Breast epithelium (tissue), 4 donors: ENCODE data around the gene ATP1B1. TPM values are rescaled to one million over a fixed set of nuclear protein-coding genes. Genes with fewer than 3 reads are reported as not detected.

Experiments used
- DNase-seq, 2 donors: peaks; one replicate each; pipeline ENCODE4 v3.0.0-alpha.2; 2019; ENCODE audit warnings: low spot score in 2 of 2
- H3K27ac ChIP-seq, 2 donors: fragments of 200-600 bp; sonication (generic) in 1 of 2; one replicate each; pipeline ENCODE4 v1.5.1; 2016 to 2019; ENCODE audit warnings: mild to moderate bottlenecking in 1 of 2
- H3K27me3 ChIP-seq, 2 donors: fragments of 200-600 bp; sonication (generic) in 1 of 2; one replicate each; pipeline versions ENCODE4 v1.5.1 to v1.6.0; 2017 to 2019; ENCODE audit warnings: control low read depth in 1 of 2, mild to moderate bottlenecking in 1 of 2
- H3K36me3 ChIP-seq: fragments of 200-600 bp; one replicate; pipeline ENCODE4 v1.5.1; 2019
- H3K4me1 ChIP-seq, 2 donors: fragments of 200-600 bp; sonication (generic); one replicate each; pipeline ENCODE4 v1.5.1; 2016 to 2019; ENCODE audit warnings: control low read depth in 1 of 2
- H3K4me3 ChIP-seq, 3 donors: fragments of 200-600 bp; sonication (generic); 1 replicate in 2 of 3; 2 replicates in 1 of 3; pipeline ENCODE4 v1.5.1; 2016 to 2019; ENCODE audit warnings: mild to moderate bottlenecking in 3 of 3, moderate library complexity in 2 of 3
- H3K9me3 ChIP-seq, 2 donors: fragments of 200-600 bp; sonication (generic) in 1 of 2; one replicate each; pipeline ENCODE4 v1.5.1; 2016 to 2019; ENCODE audit warnings: control low read depth in 1 of 2
- POLR2A ChIP-seq: fragments of 450-650 bp; IDR thresholded peaks from one replicate; pipeline ENCODE4 v1.6.1; 2016; ENCODE audit warnings: antibody characterized with exemption, mild to moderate bottlenecking, moderate library complexity
- POLR2AphosphoS5 ChIP-seq, 3 donors: sonication (generic); formaldehyde crosslinking; IDR thresholded peaks; one replicate each; pipeline ENCODE4 v1.6.1; 2017; ENCODE audit warnings: antibody characterized with exemption in 3 of 3
- intact Hi-C: fragments of 100-400 bp; cut with DNase I; formaldehyde crosslinking; loops from one replicate; pipeline ENCODE4 v1.15.1; 2023; ENCODE audit warnings: low total_unique reads
- total RNA-seq, 3 donors: library from RNA; depleted of rRNA; stranded (reverse); fragments of >200 nt; gene quantifications; one replicate each; pipeline ENCODE4 v1.1.0, GENCODE V29; 2016
- TF ChIP-seq, protein P1 (sequence below), 3 donors: fragments of 450-650 bp; IDR thresholded peaks; one replicate each; pipeline ENCODE4 v1.5.1; 2016 to 2017; ENCODE audit warnings: antibody characterized with exemption in 3 of 3, mild to moderate bottlenecking in 3 of 3, moderate library complexity in 3 of 3

The ATP1B1 gene
- total RNA-seq, 3 donors from 2014 or later = 21.8 to 173 (median 46.9) TPM

DNA sequence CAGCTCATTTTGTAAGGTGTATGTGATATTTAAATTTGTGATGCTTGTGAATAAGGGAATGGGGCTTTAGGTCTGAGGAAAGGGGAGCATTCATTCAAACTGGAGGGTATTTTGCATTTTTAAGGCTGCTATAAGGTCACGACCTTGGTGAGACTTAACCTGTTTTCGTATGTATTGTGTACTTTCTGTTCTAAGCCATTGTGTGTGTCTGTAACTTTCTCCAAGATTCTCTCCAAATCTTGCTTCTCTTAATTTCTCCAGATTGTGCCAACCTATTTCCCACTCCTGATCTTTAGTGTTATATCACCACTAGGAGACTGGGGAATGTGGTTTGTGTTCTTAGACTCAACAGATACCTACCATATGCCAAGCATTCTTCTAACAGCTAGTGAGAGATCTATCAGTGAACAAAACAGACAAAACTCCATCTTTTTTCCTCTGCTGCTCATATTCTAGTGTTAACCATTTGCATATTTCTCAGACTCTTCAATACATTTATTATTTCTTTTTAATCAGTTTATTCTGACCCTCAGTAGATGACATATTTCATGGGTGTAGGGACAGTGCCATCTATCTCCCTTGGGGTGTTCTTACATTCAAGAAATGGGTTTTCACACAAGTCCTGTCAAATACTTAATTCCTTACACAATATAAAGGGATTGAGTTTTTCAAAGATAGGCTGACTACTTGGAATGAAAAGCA is 27.5 kb downstream of the ATP1B1 start:
- H3K27ac ChIP-seq = peak overlapping the region; percentile 10 to 13

DNA sequence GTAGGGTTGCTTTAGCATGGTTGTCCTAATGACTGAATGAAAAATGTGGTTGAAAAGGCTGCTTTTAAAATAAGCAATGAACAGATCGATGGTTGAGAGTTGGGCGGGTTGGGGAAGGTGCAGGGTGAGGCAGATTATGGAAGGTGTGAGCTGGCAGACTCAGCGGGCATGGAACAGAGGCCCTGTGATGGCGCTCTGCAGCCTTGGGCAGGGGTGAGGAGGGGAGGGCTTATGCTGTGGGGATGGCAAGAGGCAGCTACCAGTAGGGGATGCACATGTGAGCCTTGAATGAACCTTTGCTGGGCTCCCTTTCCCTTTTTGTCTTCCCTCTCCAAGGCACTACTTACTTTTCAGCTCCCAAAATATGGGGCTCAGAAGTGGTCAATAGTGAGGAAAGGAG is 30.9 kb downstream of the ATP1B1 start:
- intact Hi-C loops = no loop called here
- Histone ChIP-seq H3K27ac (no peak overlapping the region), H3K27me3 (no peaks in the 10 kb centered on the region), H3K4me1 (no peaks in the 10 kb centered on the region), H3K4me3 (no peak overlapping the region), H3K9me3 (no peaks in the 10 kb centered on the region), H3K36me3 (no peaks in the 10 kb centered on the region)
- no peak for TF ChIP-seq POLR2A
- TF ChIP-seq, protein P1, sequence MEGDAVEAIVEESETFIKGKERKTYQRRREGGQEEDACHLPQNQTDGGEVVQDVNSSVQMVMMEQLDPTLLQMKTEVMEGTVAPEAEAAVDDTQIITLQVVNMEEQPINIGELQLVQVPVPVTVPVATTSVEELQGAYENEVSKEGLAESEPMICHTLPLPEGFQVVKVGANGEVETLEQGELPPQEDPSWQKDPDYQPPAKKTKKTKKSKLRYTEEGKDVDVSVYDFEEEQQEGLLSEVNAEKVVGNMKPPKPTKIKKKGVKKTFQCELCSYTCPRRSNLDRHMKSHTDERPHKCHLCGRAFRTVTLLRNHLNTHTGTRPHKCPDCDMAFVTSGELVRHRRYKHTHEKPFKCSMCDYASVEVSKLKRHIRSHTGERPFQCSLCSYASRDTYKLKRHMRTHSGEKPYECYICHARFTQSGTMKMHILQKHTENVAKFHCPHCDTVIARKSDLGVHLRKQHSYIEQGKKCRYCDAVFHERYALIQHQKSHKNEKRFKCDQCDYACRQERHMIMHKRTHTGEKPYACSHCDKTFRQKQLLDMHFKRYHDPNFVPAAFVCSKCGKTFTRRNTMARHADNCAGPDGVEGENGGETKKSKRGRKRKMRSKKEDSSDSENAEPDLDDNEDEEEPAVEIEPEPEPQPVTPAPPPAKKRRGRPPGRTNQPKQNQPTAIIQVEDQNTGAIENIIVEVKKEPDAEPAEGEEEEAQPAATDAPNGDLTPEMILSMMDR (IDR thresholded peaks at IDR 0.05) = no peak
- TF ChIP-seq POLR2AphosphoS5 (IDR thresholded peaks at IDR 0.05) = no peak
- no peak for DNase-seq

More for the DNA sequence above, 27.5 kb downstream of the ATP1B1 start:
- Histone ChIP-seq H3K27me3 (no peaks in the 10 kb centered on the region), H3K4me1 (no peaks in the 10 kb centered on the region), H3K36me3 (no peaks in the 10 kb centered on the region), H3K9me3 (no peaks in the 10 kb centered on the region), H3K4me3 (no peak overlapping the region)
- TF ChIP-seq, protein P1 (IDR thresholded peaks at IDR 0.05) = peak in 1 of 3 donors; percentile 25
- TF ChIP-seq POLR2AphosphoS5 (IDR thresholded peaks at IDR 0.05) = no peak
- no peak for TF ChIP-seq POLR2A
- intact Hi-C loops = loop anchor here (5.0 kb wide), 1 partner anchor 622 kb away; no protein-coding TSS in a partner anchor
- DNase-seq = no peak

DNA sequence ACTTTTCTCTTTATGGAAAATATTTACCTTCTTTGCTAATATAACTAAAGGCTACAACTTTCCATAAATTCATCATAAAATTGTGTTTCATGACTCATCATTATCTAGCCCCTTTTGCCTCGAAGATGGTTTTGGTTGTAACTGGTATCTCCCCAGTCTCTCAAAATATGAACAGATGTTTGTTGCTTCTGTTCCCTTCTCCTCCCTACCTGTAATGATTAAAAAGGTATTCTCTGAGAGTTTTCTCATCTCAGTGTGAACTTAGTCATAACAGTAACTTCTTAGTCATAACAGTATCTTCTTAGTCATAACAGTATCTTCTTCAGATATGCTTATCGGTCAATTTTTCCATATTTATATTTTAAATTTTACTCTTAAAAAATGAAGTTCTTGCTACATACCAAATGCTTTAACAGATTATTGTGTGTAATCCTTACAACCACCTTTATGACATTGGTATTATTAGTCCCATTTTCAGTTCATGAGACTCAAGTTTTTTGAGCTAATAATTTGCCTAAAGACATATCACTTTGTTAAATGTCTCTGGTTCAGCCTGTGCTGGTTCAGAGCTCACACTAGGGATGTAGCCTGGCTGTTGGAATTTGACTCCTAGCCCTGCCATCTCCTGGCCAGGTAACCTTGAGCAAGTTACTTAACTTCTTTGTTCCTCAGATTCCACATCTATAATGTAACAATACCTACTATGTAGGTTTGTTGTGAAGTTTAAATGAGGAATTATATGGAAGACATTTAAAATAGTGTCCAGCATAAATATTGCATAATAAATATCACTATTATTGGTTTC is 32.6 kb downstream of the ATP1B1 start:
- Histone ChIP-seq H3K4me1 (no peaks in the 10 kb centered on the region), H3K27me3 (no peaks in the 10 kb centered on the region), H3K27ac (no peak overlapping the region), H3K9me3 (no peaks in the 10 kb centered on the region), H3K36me3 (no peaks in the 10 kb centered on the region), H3K4me3 (no peak overlapping the region)
- intact Hi-C loops = no loop called here
- DNase-seq = no peak
- TF ChIP-seq POLR2AphosphoS5 (IDR thresholded peaks at IDR 0.05) (no peak), POLR2A (no peak)
- TF ChIP-seq, protein P1 (IDR thresholded peaks at IDR 0.05) = no peak

DNA sequence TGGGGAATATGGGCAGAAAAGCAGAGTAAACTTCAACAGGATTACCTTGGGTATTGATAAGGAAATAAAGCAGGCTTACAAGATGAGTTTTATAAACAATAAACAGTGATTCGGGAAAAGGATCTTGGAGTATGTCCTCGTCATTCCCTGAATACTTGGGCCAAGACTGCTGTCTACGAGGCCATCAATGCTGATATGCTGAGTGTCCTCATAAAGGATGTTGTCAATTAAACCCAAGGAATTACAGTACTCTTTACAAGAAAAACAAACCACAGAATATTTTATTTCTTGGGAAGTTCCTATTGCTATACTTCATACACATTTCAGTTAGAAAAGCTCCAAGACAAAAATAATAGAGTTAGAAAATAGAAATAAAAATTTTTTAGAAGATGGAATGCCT is 34.9 kb downstream of the ATP1B1 start:
- Histone ChIP-seq H3K9me3 (no peaks in the 10 kb centered on the region), H3K4me1 (no peaks in the 10 kb centered on the region), H3K27me3 (no peaks in the 10 kb centered on the region), H3K27ac (no peak overlapping the region), H3K36me3 (no peaks in the 10 kb centered on the region), H3K4me3 (no peak overlapping the region)
- no peak for TF ChIP-seq POLR2A
- TF ChIP-seq, protein P1 (IDR thresholded peaks at IDR 0.05) = no peak
- no peak for TF ChIP-seq POLR2AphosphoS5 (IDR thresholded peaks at IDR 0.05)
- DNase-seq = no peak
- intact Hi-C loops = no loop called here

DNA sequence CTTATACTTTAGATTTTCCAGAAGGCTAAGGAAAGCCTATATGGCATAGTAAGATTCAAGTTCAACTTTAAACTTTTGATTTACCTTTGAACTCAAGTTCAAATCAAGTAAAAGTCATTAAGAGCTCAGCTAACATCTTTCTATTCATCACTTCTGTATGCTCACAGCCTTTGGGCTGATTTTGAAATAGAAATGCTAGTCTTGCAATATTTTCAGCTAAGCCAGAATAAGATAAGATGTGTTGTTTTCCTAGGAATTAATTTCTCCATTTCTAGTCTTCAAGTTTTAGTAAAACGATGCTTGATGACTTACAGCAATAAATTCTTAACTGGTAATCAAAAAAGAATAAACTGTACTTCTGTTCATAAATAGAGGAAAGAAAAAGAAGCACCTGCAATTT is 35.6 kb downstream of the ATP1B1 start:
- no peaks in the 10 kb centered on the region for H3K9me3 ChIP-seq
- H3K27ac ChIP-seq = no peak overlapping the region
- H3K4me1 ChIP-seq = no peaks in the 10 kb centered on the region
- H3K4me3 ChIP-seq = no peak overlapping the region
- no peaks in the 10 kb centered on the region for H3K36me3 ChIP-seq
- intact Hi-C loops = no loop called here
- H3K27me3 ChIP-seq = no peaks in the 10 kb centered on the region
- no peak for DNase-seq
- TF ChIP-seq, protein P1 (IDR thresholded peaks at IDR 0.05) = no peak
- TF ChIP-seq POLR2A (no peak), POLR2AphosphoS5 (IDR thresholded peaks at IDR 0.05) (no peak)
